GM18502 (cell line): ENCODE data around the gene POU2F1.
"Not testable (repeated sequence)": the region's sequence is repeated elsewhere in the genome, so short reads cannot be mapped to it uniquely, and the experiment has no call there.

Experiments
- ATAC-seq: cut with Tn5 transposase; IDR thresholded peaks from one replicate; pipeline ENCODE4 v1.9.1; 2021; ENCODE audit warnings: mild to moderate bottlenecking; ENCODE audit not compliant: unreplicated experiment, poor library complexity

Gene POU2F1

DNA sequence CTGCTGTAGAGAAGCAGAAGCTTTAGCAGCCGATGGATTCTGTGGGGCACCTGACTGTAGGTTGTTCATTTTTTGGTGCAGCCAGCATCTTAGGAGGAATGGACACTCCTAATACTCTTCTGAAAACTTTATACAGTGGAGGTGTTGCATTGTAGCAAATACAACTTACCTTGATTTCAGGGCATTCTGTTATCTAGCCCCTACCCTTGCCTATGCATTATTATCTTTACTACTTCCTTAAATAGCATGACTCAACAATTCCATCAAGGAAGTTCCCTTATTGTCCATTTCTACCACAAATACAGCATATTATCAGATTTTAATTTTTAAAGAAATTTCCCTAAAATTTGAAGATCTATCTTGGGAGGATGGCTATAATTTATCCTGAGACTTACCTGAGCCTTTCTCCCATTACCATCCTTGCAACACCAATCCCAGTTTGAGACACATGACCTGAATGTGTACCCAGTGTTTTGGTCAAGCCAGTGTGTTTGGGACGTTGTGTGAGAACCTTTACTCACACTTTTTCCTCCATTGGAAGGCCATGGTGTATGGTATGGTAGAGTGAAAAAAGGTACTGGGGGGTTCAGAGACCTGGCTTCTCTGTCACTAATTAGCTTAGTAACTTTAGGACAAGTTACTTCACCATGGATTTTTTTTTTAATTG, 9.2 kb downstream of the POU2F1 start:
- ATAC-seq = no peak

DNA sequence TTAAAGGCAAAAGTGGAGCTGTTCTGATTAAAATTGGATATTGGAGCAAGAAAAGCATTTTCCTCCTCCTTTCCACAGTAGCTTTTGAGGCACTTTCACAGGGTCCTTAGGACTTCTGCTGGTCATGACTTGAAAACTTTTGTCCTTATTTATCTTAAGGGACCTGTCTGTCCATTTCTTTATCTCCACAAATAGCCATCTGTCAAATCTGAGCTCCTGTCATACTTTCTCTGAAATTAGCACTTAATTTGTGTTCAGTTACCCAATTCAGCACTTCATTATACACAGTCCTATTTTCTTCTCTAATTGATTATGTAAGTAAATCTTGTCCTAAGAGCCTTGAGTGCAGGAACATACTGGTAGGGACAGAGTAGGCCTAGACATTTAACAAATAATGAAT, 9.8 kb downstream of the POU2F1 start:
- no peak for ATAC-seq

- no peak for ATAC-seq
Measured at GRCh38 chr1:167231873-167232450, 11.3 kb downstream of the POU2F1 start.

DNA sequence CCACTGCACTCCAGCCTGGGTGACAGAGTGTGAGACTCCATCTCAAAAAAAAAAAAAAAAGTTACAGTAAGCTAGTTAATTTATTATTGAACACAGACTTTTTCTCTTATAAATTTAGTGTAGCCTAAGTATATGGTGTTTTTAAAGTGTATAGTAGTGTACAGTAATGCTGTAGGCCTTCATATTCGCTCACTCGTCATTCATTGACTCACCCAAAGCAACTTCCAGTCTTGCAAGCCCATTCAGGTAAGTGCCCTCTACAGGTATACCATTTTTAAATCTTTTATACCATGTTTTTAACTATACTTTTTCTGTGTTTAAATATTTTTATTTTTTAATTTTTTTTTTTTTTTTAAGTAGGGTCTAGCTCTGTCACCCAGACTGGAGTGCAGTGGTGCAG, 12.1 kb downstream of the POU2F1 start:
- no peak for ATAC-seq

GRCh38 chr1:167233373-167233772, 12.7 kb downstream of the POU2F1 start:
- ATAC-seq = no peak

- no peak for ATAC-seq
Measured at GRCh38 chr1:167237000-167237399, 16.3 kb downstream of the POU2F1 start.

GRCh38 chr1:167238713-167239112, 18.0 kb downstream of the POU2F1 start:
- no peak for ATAC-seq

GRCh38 chr1:167239257-167239656, 18.6 kb downstream of the POU2F1 start:
- ATAC-seq = no peak

- no peak for ATAC-seq
Measured at GRCh38 chr1:167244244-167244643, 23.6 kb downstream of the POU2F1 start.

GRCh38 chr1:167245168-167245567, 24.5 kb downstream of the POU2F1 start:
- not testable (repeated sequence) for ATAC-seq

- ATAC-seq = no peak
Measured at GRCh38 chr1:167246971-167247370, 26.3 kb downstream of the POU2F1 start.

GRCh38 chr1:167247754-167248153, 27.1 kb downstream of the POU2F1 start:
- ATAC-seq = no peak

DNA sequence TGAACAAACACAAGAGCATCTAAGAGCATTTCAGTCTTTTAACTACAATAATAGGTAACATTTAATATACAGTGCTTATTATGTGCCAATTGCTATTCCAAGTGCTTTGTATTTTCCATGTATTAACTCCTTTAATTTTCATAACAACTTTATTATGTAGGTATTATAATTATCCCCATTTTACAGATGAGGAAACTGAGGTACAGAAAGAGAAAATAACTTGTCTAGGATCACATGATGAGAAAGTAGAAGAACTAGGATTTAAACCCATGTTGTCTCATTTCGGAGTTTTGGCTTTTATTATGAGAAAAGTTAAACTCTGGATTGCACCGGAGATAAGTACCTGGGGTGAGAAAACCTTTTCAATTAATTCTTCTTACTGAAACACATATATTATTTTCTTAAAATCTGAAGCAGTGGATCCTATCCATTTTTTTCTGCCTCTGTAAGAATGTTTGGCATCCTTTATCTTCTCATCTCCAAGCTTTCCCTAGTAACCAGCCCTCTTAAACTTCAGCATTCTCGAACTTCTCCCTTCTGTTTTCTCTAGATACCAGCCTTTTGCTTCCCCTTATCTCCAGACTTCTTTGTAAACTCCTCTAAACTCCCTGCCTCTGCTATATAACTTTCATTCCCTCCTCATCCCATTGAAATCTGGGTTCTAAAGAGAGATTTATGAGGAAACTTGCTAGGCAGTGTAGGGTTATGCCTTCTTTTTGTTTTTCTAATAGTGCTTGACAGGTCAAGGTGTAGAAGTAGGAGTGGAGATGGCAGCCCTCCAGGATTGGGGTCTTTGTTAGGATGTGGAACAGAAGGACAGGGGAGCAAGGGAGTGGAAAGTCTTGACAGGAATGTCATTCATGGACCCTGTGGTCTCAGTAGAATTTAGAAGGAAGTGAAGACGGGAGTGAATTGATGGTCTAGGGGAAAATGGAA, 28.3 kb downstream of the POU2F1 start:
- no peak for ATAC-seq

DNA sequence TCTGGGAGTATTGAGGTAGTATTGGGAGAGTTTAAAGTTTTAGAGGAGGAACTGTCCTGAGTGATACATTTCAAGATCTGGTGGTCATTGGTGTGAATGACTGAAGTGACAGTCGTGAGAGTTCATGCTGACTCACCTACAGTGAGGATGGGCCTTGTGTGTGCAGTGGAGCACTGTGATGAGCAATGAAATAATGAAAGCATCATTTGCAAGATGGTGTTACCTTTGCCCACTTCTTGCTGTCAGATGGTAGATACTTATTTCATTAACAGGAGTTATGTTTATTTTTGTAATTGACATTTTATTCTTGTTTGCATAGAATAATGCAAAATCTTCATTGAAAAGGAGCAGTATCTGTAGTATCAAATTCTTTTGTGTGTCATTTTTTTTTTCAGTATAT, 29.0 kb downstream of the POU2F1 start:
- ATAC-seq = peak; percentile 72

- no peak for ATAC-seq
Measured at GRCh38 chr1:167250482-167250881, 29.8 kb downstream of the POU2F1 start.

DNA sequence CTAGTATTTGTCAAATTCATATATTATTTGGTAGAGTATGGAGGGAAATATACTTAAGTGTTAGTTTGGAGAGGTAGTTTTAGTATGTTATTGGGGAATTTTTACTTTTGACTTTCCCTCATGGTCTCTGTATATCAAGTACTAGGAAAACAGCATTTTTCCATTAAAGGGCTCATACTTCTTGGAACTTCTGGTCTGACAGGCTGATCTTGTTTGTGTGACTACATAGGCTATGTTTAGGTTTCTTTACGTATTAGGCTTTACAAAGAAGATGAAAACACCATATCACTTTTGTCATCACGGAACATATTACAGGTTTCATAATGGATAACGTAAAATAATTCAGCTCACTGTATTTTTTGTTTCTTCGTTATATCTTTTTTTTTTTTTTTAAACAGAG, 30.8 kb downstream of the POU2F1 start:
- no peak for ATAC-seq

DNA sequence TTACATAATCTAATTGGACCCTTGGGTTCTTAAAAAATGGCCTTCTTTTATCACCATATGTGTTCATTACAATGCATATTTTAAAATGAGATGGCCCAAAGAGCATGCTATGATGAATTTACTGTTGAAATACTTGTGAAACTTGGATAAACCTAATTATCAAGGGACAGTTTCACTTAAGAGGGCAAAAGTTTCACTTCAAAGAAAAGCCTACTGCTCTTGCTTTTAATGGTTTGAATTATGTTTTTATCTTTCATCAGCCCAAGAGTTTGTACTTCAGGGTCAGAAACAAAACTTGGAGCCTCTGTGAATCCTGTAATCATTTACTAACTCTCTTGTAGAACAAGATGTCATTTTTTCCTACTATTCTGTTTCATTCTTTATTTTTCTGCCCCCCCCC, 32.3 kb downstream of the POU2F1 start:
- no peak for ATAC-seq

- no peak for ATAC-seq
Measured at GRCh38 chr1:167258858-167259257, 38.2 kb downstream of the POU2F1 start.

- ATAC-seq = no peak
Measured at GRCh38 chr1:167262836-167263235, 42.1 kb downstream of the POU2F1 start.

DNA sequence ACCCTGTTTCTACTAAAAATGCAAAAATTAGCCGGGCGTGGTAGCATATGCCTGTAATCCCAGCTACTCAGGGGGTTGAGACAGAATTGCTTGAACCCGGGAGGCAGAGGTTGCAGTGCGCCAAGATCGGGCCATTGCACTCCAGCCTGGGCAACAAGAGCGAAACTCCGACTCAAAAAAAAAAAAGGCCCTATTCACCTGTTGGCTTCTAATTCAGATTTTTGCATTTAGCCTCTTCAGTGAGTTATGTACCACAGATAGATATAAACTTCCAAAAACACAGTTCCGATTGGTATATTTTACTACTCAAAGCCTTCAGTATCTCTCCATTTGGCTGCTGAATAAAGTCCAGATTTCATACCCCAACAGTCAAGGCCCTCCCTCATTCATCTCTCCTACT, 42.7 kb downstream of the POU2F1 start:
- ATAC-seq = no peak

DNA sequence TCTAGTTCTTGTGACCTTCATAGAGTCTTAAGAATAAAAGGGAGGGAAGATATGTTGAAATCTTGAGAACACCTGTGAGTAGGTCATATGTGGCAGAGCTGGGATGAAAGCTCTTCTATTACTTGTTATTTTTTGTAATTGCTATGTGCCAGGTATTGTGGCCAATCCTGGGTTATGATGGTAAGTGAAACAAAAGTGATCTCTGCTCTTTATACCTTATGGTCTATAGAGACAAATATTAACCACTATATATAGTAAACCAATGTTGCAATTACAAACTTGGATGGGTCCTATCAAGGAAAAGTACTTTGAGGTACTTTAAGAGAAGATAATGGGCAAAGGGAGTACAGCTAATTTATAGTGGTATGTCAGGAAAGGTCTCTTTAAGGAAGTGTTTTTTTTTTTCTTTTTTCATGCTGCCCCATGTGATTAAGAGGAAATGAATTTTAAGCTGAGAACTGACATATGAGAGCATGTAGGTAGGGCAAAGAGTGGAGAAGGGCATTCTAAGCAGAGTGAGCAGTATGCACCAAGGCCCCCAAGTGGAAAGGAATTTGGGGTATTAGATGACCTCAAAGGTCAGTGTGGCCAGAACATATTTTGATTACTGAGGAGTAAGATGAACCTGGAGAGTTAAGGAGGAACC, 43.3 kb downstream of the POU2F1 start:
- ATAC-seq = peak; percentile 54
